Gastroesophageal sphincter (tissue), 2 donors: ENCODE measurements around the gene FOXR2.

Source experiments
- POLR2A ChIP-seq, 2 donors: fragments of 450-650 bp; IDR thresholded peaks; one replicate each; pipeline ENCODE4 v1.6.1; 2017; ENCODE audit warnings: antibody characterized with exemption in 2 of 2, mild to moderate bottlenecking in 2 of 2, moderate library complexity in 1 of 2
- POLR2AphosphoS5 ChIP-seq: sonication (generic); formaldehyde crosslinking; IDR thresholded peaks from one replicate; pipeline ENCODE4 v1.6.1; 2017; ENCODE audit warnings: antibody characterized with exemption

DNA sequence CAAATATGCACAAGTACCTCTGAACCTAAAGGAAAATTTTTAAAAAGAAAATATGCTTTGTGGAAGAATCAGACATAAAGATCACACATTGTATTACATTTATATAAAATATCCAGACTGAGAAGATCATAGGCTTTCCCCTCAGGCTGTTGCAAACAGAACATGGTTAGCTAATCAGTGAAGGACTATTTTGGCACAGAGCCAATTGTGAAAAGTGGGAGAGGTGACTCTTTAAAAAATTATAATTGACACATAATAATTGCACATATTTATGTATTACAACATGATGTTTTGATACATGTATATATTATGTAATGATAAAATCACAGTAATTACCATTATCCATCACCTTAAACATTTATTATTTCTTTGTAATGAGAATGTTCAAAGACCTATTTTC is 44.1 kb upstream of the FOXR2 start:
- TF ChIP-seq POLR2A (IDR thresholded peaks at IDR 0.05) (no peak), POLR2AphosphoS5 (no peak)
